HepG2 (cell line): ENCODE data around the gene CPEB4. TPM values are rescaled to one million over a fixed set of nuclear protein-coding genes. Genes with fewer than 3 reads are reported as not detected.

Source experiments
- ARNTL ChIP-seq: sonication (generic); formaldehyde crosslinking; IDR thresholded peaks from 2 replicates; pipeline ENCODE4 v1.4.0; 2020; ENCODE audit warnings: mild to moderate bottlenecking, missing genetic modification reagents
- ATF7 ChIP-seq, 2 experiments: fragments of 450-650 bp in 1 of 2; sonication (generic) in 1 of 2; formaldehyde crosslinking in 1 of 2; IDR thresholded peaks; 2 replicates each; pipeline versions ENCODE4 v1.4.0 to v1.6.1; 2016 to 2020; ENCODE audit warnings: antibody characterized with exemption in 1 of 2, mild to moderate bottlenecking in 1 of 2, missing genetic modification reagents in 1 of 2
- HOXA5 ChIP-seq: sonication (generic); formaldehyde crosslinking; IDR thresholded peaks from 2 replicates; pipeline ENCODE4 v1.4.0; 2020; ENCODE audit warnings: missing genetic modification reagents
- IKZF4 ChIP-seq: sonication (generic); formaldehyde crosslinking; IDR thresholded peaks from 2 replicates; pipeline ENCODE4 v1.5.1; 2020; ENCODE audit warnings: borderline replicate concordance, mild to moderate bottlenecking, low read depth, missing genetic modification reagents; ENCODE audit errors: not compliant biosample characterization
- RFX1 ChIP-seq: fragments of 450-650 bp; IDR thresholded peaks from 2 replicates; pipeline ENCODE4 v1.6.1; 2017
- RFX5 ChIP-seq: IDR thresholded peaks from 2 replicates; pipeline ENCODE4 v1.6.1; 2011; ENCODE audit warnings: low read depth, low read length, improper control_type of control experiment
- SMAD3 ChIP-seq: sonication (generic); formaldehyde crosslinking; IDR thresholded peaks from 2 replicates; pipeline ENCODE4 v1.4.0; 2020; ENCODE audit warnings: missing genetic modification reagents
- SRY ChIP-seq: sonication (generic); formaldehyde crosslinking; IDR thresholded peaks from 2 replicates; pipeline ENCODE4 v1.8.0; 2022; ENCODE audit warnings: mild to moderate bottlenecking, missing genetic modification reagents
- TGIF2 ChIP-seq: IDR thresholded peaks from 2 replicates; pipeline ENCODE4 v1.6.1; 2016; ENCODE audit warnings: control low read depth, missing compliant biosample characterization
- TOE1 ChIP-seq: sonication (generic); formaldehyde crosslinking; IDR thresholded peaks from 2 replicates; pipeline ENCODE4 v1.4.0; 2020; ENCODE audit warnings: mild to moderate bottlenecking, missing genetic modification reagents
- ZBTB8A ChIP-seq: sonication (generic); formaldehyde crosslinking; IDR thresholded peaks from 2 replicates; pipeline ENCODE4 v1.4.0; 2020; ENCODE audit warnings: mild to moderate bottlenecking, low read depth, missing genetic modification reagents, borderline replicate concordance
- ZFAT ChIP-seq: sonication (generic); formaldehyde crosslinking; conservative IDR thresholded peaks from 2 replicates; pipeline ENCODE4 v1.8.1; 2023; ENCODE audit warnings: missing genetic modification reagents, inconsistent platforms
- ZFP36L1 ChIP-seq: sonication (generic); formaldehyde crosslinking; IDR thresholded peaks from 2 replicates; pipeline ENCODE4 v1.8.0; 2022; ENCODE audit warnings: mild to moderate bottlenecking, missing genetic modification reagents, moderate library complexity
- ZNF205 ChIP-seq: IDR thresholded peaks from 2 replicates; pipeline ENCODE4 v1.6.1; 2018; ENCODE audit warnings: missing biosample characterization, missing genetic modification reagents
- ZNF614 ChIP-seq: IDR thresholded peaks from 2 replicates; pipeline ENCODE4 v1.6.1; 2018; ENCODE audit warnings: missing biosample characterization, missing genetic modification reagents, inconsistent platforms, borderline replicate concordance
- ZNF773 ChIP-seq: sonication (generic); formaldehyde crosslinking; IDR thresholded peaks from 2 replicates; pipeline ENCODE4 v1.4.0; 2020; ENCODE audit warnings: missing genetic modification reagents, borderline replicate concordance
- polyA plus RNA-seq, 8 experiments: library from polyadenylated mRNA; depleted of rRNA in 3 of 8; stranded (reverse) in 7 of 8; unstranded in 1 of 8; fragments of >200 nt; fragmentation: Illumina TruSeq in 4 of 8; extraction: Trizol in 4 of 8; gene quantifications; 2 replicates each; pipeline versions ENCODE4 v1.2.1 to v1.2.3, GENCODE V29; 2011 to 2016; ENCODE audit warnings: low read depth in 4 of 8, missing spikeins in 1 of 8, mixed read lengths in 1 of 8; ENCODE audit not compliant: insufficient read depth in 1 of 8
- total RNA-seq, 5 experiments: library from RNA; depleted of rRNA; stranded (reverse); fragments of >200 nt; fragmentation: Illumina TruSeq; extraction: Trizol; gene quantifications; 2 replicates each; pipeline ENCODE4 v1.2.3, GENCODE V29; 2016; ENCODE audit warnings: low read depth in 1 of 5
- TF ChIP-seq, protein P1 (sequence below): sonication (generic); formaldehyde crosslinking; IDR thresholded peaks from 2 replicates; pipeline ENCODE4 v1.4.0; 2020; ENCODE audit warnings: mild to moderate bottlenecking, missing genetic modification reagents, borderline replicate concordance
- TF ChIP-seq, protein P2 (sequence below): sonication (generic); formaldehyde crosslinking; IDR thresholded peaks from 2 replicates; pipeline ENCODE4 v1.5.0; 2020; ENCODE audit warnings: missing genetic modification reagents
- TF ChIP-seq, protein P3 (sequence below): fragments of 450-650 bp; IDR thresholded peaks from 2 replicates; pipeline ENCODE4 v1.6.1; 2017
- TF ChIP-seq, protein P4 (sequence below): IDR thresholded peaks from 2 replicates; pipeline ENCODE4 v1.6.1; 2016; ENCODE audit warnings: low read depth, control low read depth
- TF ChIP-seq, protein P5 (sequence below): IDR thresholded peaks from 2 replicates; pipeline ENCODE4 v1.6.1; 2016; ENCODE audit warnings: missing compliant biosample characterization, missing genetic modification reagents, borderline replicate concordance

Gene CPEB4
- total and polyA plus RNA-seq, 2 of the 13 experiments (the other 11 are each of a cell fraction or from before 2014, with no cell fraction given) = 7.7 to 26.7 TPM

DNA sequence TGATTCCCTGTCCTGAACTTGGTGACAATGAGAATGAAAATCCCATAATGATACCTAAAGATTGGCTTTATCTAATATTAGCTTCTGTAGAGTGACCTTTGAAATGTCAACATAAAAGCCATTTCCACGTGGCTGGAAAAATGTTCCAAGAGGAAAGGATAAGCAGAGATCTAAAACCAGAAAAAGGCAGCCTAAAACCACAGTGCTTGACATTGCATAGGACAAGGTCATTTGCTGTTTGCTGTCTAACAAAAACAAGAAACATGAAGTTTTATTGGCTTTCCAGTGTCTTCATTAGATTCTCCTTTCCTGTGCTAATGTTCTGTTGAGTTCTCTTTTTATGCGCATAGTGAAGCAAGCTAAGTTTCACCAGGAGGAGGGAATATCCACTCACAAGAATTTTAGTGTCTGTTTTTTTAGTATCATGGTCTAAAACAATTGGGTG is 44.6 kb downstream of the CPEB4 start (continued):
- TF ChIP-seq, protein P1, sequence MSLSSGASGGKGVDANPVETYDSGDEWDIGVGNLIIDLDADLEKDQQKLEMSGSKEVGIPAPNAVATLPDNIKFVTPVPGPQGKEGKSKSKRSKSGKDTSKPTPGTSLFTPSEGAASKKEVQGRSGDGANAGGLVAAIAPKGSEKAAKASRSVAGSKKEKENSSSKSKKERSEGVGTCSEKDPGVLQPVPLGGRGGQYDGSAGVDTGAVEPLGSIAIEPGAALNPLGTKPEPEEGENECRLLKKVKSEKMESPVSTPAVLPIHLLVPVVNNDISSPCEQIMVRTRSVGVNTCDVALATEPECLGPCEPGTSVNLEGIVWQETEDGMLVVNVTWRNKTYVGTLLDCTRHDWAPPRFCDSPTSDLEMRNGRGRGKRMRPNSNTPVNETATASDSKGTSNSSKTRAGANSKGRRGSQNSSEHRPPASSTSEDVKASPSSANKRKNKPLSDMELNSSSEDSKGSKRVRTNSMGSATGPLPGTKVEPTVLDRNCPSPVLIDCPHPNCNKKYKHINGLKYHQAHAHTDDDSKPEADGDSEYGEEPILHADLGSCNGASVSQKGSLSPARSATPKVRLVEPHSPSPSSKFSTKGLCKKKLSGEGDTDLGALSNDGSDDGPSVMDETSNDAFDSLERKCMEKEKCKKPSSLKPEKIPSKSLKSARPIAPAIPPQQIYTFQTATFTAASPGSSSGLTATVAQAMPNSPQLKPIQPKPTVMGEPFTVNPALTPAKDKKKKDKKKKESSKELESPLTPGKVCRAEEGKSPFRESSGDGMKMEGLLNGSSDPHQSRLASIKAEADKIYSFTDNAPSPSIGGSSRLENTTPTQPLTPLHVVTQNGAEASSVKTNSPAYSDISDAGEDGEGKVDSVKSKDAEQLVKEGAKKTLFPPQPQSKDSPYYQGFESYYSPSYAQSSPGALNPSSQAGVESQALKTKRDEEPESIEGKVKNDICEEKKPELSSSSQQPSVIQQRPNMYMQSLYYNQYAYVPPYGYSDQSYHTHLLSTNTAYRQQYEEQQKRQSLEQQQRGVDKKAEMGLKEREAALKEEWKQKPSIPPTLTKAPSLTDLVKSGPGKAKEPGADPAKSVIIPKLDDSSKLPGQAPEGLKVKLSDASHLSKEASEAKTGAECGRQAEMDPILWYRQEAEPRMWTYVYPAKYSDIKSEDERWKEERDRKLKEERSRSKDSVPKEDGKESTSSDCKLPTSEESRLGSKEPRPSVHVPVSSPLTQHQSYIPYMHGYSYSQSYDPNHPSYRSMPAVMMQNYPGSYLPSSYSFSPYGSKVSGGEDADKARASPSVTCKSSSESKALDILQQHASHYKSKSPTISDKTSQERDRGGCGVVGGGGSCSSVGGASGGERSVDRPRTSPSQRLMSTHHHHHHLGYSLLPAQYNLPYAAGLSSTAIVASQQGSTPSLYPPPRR = peak; percentile 85; the same call in 1 of the 2 replicates
- TF ChIP-seq RFX5 (no peak), TOE1 (CRISPR knock-in tag) (peak; percentile 45; the same call in 1 of the 2 replicates), ZBTB8A (CRISPR knock-in tag) (no peak), RFX1 (no peak), SRY (no peak), ATF7 (IDR thresholded peaks at IDR 0.05) (no peak), ATF7 (CRISPR knock-in tag; IDR thresholded peaks at IDR 0.05) (no peak), ARNTL (CRISPR knock-in tag) (peak; percentile 89), ZNF773 (CRISPR knock-in tag) (no peak), ZFAT (no peak), HOXA5 (CRISPR knock-in tag) (peak; percentile 82), ZNF614 (CRISPR knock-in tag) (peak; percentile 87), ZNF205 (CRISPR knock-in tag) (no peak), SMAD3 (peak; percentile 91), TGIF2 (CRISPR knock-in tag) (peak; percentile 85), IKZF4 (CRISPR knock-in tag) (no peak), ZFP36L1 (CRISPR knock-in tag) (no peak)
- TF ChIP-seq, protein P2, sequence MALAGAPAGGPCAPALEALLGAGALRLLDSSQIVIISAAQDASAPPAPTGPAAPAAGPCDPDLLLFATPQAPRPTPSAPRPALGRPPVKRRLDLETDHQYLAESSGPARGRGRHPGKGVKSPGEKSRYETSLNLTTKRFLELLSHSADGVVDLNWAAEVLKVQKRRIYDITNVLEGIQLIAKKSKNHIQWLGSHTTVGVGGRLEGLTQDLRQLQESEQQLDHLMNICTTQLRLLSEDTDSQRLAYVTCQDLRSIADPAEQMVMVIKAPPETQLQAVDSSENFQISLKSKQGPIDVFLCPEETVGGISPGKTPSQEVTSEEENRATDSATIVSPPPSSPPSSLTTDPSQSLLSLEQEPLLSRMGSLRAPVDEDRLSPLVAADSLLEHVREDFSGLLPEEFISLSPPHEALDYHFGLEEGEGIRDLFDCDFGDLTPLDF (CRISPR knock-in tag) = 0 out of 2 replicates have a peak, but pooled peaks have one; percentile 29
- TF ChIP-seq, protein P3, sequence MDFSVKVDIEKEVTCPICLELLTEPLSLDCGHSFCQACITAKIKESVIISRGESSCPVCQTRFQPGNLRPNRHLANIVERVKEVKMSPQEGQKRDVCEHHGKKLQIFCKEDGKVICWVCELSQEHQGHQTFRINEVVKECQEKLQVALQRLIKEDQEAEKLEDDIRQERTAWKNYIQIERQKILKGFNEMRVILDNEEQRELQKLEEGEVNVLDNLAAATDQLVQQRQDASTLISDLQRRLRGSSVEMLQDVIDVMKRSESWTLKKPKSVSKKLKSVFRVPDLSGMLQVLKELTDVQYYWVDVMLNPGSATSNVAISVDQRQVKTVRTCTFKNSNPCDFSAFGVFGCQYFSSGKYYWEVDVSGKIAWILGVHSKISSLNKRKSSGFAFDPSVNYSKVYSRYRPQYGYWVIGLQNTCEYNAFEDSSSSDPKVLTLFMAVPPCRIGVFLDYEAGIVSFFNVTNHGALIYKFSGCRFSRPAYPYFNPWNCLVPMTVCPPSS = no peak
- TF ChIP-seq, protein P4, sequence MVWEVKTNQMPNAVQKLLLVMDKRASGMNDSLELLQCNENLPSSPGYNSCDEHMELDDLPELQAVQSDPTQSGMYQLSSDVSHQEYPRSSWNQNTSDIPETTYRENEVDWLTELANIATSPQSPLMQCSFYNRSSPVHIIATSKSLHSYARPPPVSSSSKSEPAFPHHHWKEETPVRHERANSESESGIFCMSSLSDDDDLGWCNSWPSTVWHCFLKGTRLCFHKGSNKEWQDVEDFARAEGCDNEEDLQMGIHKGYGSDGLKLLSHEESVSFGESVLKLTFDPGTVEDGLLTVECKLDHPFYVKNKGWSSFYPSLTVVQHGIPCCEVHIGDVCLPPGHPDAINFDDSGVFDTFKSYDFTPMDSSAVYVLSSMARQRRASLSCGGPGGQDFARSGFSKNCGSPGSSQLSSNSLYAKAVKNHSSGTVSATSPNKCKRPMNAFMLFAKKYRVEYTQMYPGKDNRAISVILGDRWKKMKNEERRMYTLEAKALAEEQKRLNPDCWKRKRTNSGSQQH (CRISPR knock-in tag) = 0 out of 2 replicates have a peak, but pooled peaks have one; percentile 50
- TF ChIP-seq, protein P5, sequence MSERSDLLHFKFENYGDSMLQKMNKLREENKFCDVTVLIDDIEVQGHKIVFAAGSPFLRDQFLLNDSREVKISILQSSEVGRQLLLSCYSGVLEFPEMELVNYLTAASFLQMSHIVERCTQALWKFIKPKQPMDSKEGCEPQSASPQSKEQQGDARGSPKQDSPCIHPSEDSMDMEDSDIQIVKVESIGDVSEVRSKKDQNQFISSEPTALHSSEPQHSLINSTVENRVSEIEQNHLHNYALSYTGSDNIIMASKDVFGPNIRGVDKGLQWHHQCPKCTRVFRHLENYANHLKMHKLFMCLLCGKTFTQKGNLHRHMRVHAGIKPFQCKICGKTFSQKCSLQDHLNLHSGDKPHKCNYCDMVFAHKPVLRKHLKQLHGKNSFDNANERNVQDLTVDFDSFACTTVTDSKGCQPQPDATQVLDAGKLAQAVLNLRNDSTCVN (CRISPR knock-in tag) = no peak
